Measurements from ENCODE around the gene AMOTL1. TPM values are rescaled to one million over a fixed set of nuclear protein-coding genes. Genes with fewer than 3 reads are reported as not detected.

The AMOTL1 gene
- total and polyA plus RNA-seq, 2 of the 8 experiments (the other 6 are each of a cell fraction or from before 2014, with no cell fraction given), result 9.0 to 27.6 TPM

- Histone ChIP-seq H3K36me3 (ENCODE audit: control insufficient read depth in 2 of 4, insufficient read depth in 4 of 4, low read length in 3 of 4) (peaks cover 0 to 21% (median 6%) of the 10 kb centered on the region in 4 experiments; a peak in 7 of 8 replicates), H3K23me2 (ENCODE audit: low read depth, low read length) (no peaks in the 10 kb centered on the region), H3K4me1 (replicated peaks in 1 of 4; ENCODE audit: control insufficient read depth in 3 of 4, insufficient read depth in 4 of 4, low read length in 3 of 4) (no peaks in the 10 kb centered on the region), H4K91ac (replicated peaks; ENCODE audit: insufficient read length, low read length) (no peak overlapping the region), H2BK12ac (ENCODE audit: low read depth, low read length) (no peak overlapping the region), H2BK15ac (ENCODE audit: low read length) (no peak overlapping the region), H4K20me1 (replicated peaks in 1 of 2; ENCODE audit: control insufficient read depth in 1 of 2, insufficient read depth in 2 of 2, low read length in 2 of 2) (peaks cover 0 to 2% of the 10 kb centered on the region in 2 experiments), H3K27me3 (replicated peaks in 1 of 4; ENCODE audit: control insufficient read depth in 3 of 4, extremely low read depth in 1 of 4, insufficient read depth in 3 of 4, low read length in 3 of 4) (no peaks in the 10 kb centered on the region), H2AFZ (ENCODE audit: low read length) (no peak overlapping the region), H3K27ac (ENCODE audit: low read depth, low read length) (no peak overlapping the region), H4K8ac (ENCODE audit: extremely low read depth, insufficient read depth, low read length) (no peak overlapping the region), H3K79me1 (ENCODE audit: low read depth, low read length) (no peaks in the 10 kb centered on the region; the same call in 1 of the 2 replicates), H3K9ac (replicated peaks in 1 of 4; ENCODE audit: extremely low read depth in 1 of 4, low read depth in 3 of 4, low read length in 3 of 4) (no peak overlapping the region), H3K4ac (replicated peaks; ENCODE audit: insufficient read length, low read depth, low read length) (no peak overlapping the region), H2BK20ac (ENCODE audit: low read length) (no peak overlapping the region), H2AK5ac (ENCODE audit: low read depth, low read length) (no peak overlapping the region), H4K5ac (ENCODE audit: insufficient read length, low read depth, low read length) (no peak overlapping the region), H3K23ac (ENCODE audit: insufficient read length) (no peak overlapping the region), H3K79me2 (ENCODE audit: control insufficient read depth in 1 of 2, insufficient read depth in 2 of 2, low read length in 2 of 2) (no peaks in the 10 kb centered on the region), H3K4me2 (ENCODE audit: insufficient read depth in 1 of 2, low read depth in 2 of 2, low read length in 2 of 2) (no peak overlapping the region), H2BK120ac (replicated peaks; ENCODE audit: low read depth, low read length) (no peak overlapping the region), H2BK5ac (ENCODE audit: low read depth, low read length) (no peak overlapping the region), H3K18ac (ENCODE audit: extremely low read depth, low read length) (no peak overlapping the region), H3K9me3 (ENCODE audit: insufficient read depth in 2 of 2, low read depth in 1 of 2, low read length in 1 of 2) (no peaks in the 10 kb centered on the region), H3K14ac (ENCODE audit: insufficient read length) (no peak overlapping the region), H3K56ac (replicated peaks; ENCODE audit: insufficient read length, low read depth, low read length) (no peak overlapping the region), H3K4me3 (ENCODE audit: extremely low read depth in 1 of 4, insufficient read depth in 2 of 4, low read depth in 3 of 4, low read length in 4 of 4) (no peak overlapping the region)
- ChIA-PET CTCF (ENCODE audit: partially characterized antibody) (interaction anchor here (1.4 to 2.1 kb wide), 2 partner anchors 29 to 212 kb away, joined by 4 to 6 read pairs; no protein-coding TSS in a partner anchor), POLR2A (ENCODE audit: partially characterized antibody) (interaction anchor here (0.8 kb wide), 1 partner anchor 12 kb away, joined by 4 read pairs; no protein-coding TSS in a partner anchor)
- no peak for DNase-seq (ENCODE audit: low read depth in 1 of 2, low spot score in 2 of 2)
- TF ChIP-seq RBBP5 (IDR thresholded peaks at IDR 0.05; ENCODE audit: borderline replicate concordance, low read depth, low read length) (no peak), RXRA (IDR thresholded peaks at IDR 0.05; ENCODE audit: insufficient read depth, low read depth, low read length) (no peak), PHF8 (conservative IDR thresholded peaks at IDR 0.05; ENCODE audit: low read depth, low read length) (no peak), EP300 (IDR thresholded peaks at IDR 0.05; ENCODE audit: borderline replicate concordance in 1 of 2, low read depth in 2 of 2, low read length in 2 of 2) (no peak), CHD2 (IDR thresholded peaks at IDR 0.05; ENCODE audit: low read length) (no peak), SIN3A (conservative IDR thresholded peaks at IDR 0.05 in 1 of 2, IDR thresholded peaks at IDR 0.05 in 1 of 2; ENCODE audit: low read depth in 1 of 2, low read length in 2 of 2) (no peak), BRCA1 (IDR thresholded peaks at IDR 0.05; ENCODE audit: low read depth, low read length) (no peak)
- FAIRE-seq, result no peak
- 85% methylated on average over 2 of the region's 2 CpGs; no CpG with 5 or more reads in 1 of the 2 experiments for WGBS, 2 experiments (ENCODE audit: extremely low coverage in 1 of 2, insufficient coverage in 1 of 2, insufficient read length in 1 of 2, insufficient replicate concordance in 2 of 2, low coverage in 1 of 2, low lambda C conversion rate in 2 of 2, missing lambda C conversion rate in 1 of 2)
These were observed 67.4 kb downstream of the AMOTL1 start for GRCh38 chr11:94835594-94835927.
